ENCODE data around the gene WDCP.

GRCh38 chr2:24088821-24089359 is 41.7 kb upstream of the WDCP start:
- TF ChIP-seq REST (IDR thresholded peaks at IDR 0.05; ENCODE audit: insufficient read depth in 1 of 2, low read depth in 2 of 2, low read length in 2 of 2) (no peak), POLR2AphosphoS5 (IDR thresholded peaks at IDR 0.05; ENCODE audit: low read depth, low read length) (no peak), TAF1 (IDR thresholded peaks at IDR 0.05; ENCODE audit: borderline replicate concordance, insufficient read depth, low read length) (no peak), SIN3A (IDR thresholded peaks at IDR 0.05; ENCODE audit: borderline replicate concordance, insufficient read depth, low read length) (no peak)

Measured in PFSK-1 (cell line).